Skeletal muscle cell (primary cell): ENCODE data around the gene PIH1D1.

Experiments used
- DNase-seq: peaks from one replicate; pipeline ENCODE4 v3.0.0-alpha.2; 2010; ENCODE audit warnings: low read depth
- H3K4me3 ChIP-seq: 2 replicates; pipeline ENCODE4 v1.5.1; 2011; ENCODE audit warnings: low read depth, mild to moderate bottlenecking, control low read depth, low read length, moderate library complexity

The PIH1D1 gene

GRCh38 chr19:49407079-49407478 lies 44.5 kb downstream of the PIH1D1 start:
- no peak overlapping the region for H3K4me3 ChIP-seq
- DNase-seq: no peak

- no peak overlapping the region for H3K4me3 ChIP-seq
- peak; percentile 23 for DNase-seq
Observed at GRCh38 chr19:49403404-49404187, 48.0 kb downstream of the PIH1D1 start.

- H3K4me3 ChIP-seq: no peak overlapping the region
- DNase-seq: no peak
Observed at GRCh38 chr19:49400029-49400428, 51.6 kb downstream of the PIH1D1 start.

GRCh38 chr19:49398931-49399330 lies 52.7 kb downstream of the PIH1D1 start:
- DNase-seq: no peak
- H3K4me3 ChIP-seq: no peak overlapping the region

- no peak overlapping the region for H3K4me3 ChIP-seq
- no peak for DNase-seq
Observed at GRCh38 chr19:49398001-49398615, 53.5 kb downstream of the PIH1D1 start.

- no peak for DNase-seq
- H3K4me3 ChIP-seq: no peak overlapping the region
Observed at GRCh38 chr19:49396738-49397505, 54.7 kb downstream of the PIH1D1 start.
